HG02759 (cell line): ENCODE data around the gene TCP11.

ENCODE experiments used
- ATAC-seq: cut with Tn5 transposase; IDR thresholded peaks from one replicate; pipeline ENCODE4 v1.9.1; 2021; ENCODE audit warnings: mild to moderate bottlenecking, moderate library complexity; ENCODE audit not compliant: unreplicated experiment

Gene TCP11

DNA sequence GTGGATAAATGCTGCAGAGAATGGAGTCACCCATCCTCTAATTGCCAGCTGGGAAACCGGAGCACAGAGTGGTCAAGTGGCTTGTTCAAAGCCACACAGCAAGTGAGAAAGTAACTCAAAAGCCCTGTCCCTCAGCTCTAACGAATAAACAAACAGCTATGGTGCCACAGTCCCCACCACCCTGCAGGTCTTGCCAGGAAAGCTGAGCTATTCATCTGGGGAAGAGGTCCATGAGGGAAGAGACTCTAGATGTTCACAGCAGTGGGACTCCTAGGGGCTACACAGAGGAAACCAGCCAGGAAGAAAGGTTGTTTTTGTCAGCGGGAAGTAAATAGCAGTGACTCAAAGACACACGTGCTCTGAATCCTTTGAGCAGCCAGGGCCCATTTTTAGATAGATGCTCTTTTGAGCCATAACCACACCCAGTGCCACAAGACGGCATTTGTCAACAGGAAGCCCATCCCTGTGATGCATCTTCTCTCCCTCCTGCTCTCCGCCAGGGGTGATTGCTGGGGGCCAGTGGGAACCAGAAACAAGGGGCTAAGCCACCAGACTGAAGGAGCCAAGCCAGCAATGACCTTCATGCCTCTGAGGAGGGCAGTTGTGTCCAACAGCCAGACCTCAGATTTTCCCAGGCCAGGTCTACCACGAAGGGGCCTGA is 32.4 kb upstream of the TCP11 start:
- ATAC-seq = no peak

- ATAC-seq = no peak
Observed at GRCh38 chr6:35173044-35173426, 31.9 kb upstream of the TCP11 start.

DNA sequence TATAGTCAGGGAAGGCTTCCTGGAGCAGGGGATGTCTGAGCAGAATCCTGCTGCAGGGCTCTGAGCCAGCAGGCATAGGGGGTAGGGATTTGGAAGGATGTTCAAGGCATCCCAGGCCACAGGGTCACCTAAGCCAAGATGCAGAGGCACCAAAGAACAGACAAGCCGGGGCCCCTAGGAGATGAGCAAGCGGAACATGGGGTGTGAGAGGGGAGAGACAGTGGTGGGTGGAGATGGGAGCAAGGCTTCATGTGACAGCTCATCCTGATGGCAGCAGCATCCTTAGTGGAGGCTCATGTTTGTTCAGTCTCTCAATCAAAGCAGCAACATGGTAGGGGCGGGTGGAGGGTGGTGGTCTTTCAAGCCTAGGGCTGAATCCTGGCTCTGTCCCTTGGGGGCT is 29.8 kb upstream of the TCP11 start:
- no peak for ATAC-seq

DNA sequence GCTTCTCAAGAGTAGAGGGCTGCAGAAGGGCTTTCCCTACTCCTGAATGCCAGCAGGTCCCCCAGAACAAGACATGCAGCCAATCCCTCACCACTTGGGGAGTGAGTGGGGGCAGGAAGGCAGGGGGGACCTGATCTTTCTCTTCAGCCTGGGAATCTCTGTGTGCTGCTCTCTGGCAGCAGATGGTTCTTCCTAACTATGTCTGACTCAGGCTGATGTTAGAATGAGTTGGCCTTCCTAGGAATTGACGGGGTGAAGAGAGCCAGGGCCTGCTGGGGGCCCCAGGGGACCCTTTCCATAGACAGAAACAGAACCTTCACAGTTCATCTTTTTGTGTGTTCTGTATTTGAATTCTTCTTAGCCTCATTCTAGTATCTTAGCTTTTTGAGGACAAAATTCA is 29.0 kb upstream of the TCP11 start:
- no peak for ATAC-seq

DNA sequence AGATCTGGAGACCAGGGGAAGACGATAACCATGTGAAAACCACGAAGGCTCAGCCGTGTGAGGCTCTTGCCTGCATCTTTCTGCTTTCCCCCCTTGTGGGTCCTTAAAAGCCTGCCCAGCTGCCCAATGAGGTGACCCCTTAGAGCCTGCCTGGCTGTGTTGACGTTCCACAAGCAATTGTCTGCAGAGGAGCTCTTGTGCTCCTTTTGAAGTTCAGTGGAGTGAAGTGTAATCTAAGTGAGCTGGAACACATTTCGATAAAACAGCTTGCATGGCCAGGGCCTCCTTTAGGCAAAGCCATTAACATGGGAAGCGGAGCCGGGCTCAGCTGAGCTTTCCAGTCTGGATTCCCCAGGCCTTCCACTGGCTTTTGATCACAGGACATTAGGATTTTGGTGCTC is 27.3 kb upstream of the TCP11 start:
- ATAC-seq = no peak

- no peak for ATAC-seq
Observed at GRCh38 chr6:35167505-35167904, 26.4 kb upstream of the TCP11 start.

DNA sequence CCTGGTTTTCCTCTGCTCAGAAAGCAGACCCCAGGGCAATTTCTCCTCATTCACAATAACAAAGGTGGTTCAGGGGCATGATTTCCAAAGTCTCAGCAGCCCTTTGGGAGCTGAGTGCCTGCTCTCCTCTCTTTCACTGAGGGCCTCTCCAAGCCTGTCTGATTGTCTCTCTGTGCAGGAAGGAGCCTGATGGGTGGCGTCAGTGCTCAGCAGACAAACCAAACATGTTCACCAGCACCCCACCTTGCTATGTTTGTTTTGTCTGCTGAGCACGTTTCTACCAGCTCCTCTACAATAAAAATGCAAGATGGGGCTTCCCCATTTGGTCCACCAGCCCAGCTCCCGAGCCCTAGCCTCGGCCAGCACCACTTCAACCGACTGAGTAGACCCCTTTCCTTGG is 25.4 kb upstream of the TCP11 start:
- ATAC-seq = no peak

- ATAC-seq = no peak
Observed at GRCh38 chr6:35166116-35166515, 25.0 kb upstream of the TCP11 start.

DNA sequence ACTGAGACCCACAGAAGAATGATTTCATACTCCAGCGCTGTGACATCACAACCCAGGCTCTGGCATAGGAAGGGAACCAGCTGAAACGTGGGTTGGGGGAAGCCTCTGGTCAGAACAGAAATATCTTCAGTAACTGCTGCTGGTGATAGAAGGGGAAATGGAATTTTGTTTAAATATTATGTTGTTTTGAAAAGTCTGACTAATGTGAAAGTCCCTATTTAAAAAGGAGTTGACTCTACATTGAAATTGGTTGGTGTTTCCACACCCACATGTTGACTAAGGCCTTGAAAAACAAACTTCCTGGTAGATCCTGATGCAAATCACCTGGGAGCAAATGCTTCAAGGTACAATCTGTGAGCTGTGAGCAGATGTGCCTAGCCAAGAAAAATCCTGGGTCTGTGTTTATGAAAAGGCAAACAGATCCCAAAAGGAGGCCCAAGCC is 24.5 kb upstream of the TCP11 start:
- no peak for ATAC-seq

DNA sequence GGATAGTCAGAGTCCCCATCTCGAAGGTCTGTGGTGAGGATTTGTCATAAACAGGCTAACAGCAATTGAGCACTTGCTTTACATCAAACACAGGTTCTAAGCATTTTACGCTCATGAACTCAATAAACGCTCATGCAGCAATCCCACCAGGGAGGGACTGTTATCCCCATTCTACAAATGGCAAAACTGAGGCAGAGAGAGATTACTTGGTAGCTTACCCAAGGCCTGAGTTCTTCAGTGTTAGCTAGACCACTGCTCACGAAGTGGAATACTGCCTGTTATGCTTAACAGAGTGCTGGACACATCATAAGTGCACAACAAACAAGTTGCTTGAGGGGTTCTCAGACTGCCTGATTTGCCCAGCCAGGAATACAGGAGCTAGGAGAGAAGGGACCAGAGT is 23.7 kb upstream of the TCP11 start:
- no peak for ATAC-seq

GRCh38 chr6:35164277-35164676 is 23.1 kb upstream of the TCP11 start:
- ATAC-seq = no peak

DNA sequence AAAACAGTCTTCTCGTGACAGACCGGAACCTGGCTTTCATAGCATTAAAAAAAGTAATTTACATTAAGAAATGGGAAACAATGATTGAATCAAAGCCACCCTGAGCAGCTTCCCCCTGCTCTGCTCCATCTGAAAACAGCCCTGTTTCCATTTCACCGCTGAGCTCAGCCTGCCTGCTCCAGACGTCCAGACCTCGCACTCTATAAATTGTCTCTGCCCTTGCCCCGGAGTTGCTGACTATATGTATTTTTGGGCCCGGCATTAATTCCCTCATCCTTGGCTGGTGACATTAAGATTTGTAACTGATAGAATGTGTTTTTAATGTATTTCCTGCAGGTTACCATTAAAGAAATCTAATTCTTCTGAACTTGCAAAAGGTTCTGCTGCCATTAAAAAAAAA is 22.7 kb upstream of the TCP11 start:
- no peak for ATAC-seq

GRCh38 chr6:35161776-35162607 is 20.9 kb upstream of the TCP11 start:
- ATAC-seq = no peak

GRCh38 chr6:35161266-35161665 is 20.1 kb upstream of the TCP11 start:
- no peak for ATAC-seq

DNA sequence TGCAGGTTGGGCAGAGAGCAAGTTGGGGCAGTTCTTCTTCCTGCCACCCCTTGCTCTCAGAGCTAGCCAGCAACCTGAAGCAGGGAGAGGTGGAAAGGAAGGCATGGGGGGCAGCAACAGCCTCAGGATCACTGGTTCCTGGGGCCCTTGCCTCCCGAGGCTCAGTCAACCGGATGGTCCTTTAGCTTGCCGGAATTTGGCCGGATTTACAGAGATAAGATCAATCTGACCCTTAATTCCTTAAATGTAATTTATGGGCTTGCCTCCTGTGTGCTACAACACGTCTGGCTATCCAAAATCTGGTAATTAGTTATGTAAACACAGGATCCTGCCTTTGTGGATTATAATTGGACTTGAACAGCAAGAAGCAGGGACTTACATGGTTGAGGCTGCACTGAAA is 19.5 kb upstream of the TCP11 start:
- ATAC-seq = no peak

DNA sequence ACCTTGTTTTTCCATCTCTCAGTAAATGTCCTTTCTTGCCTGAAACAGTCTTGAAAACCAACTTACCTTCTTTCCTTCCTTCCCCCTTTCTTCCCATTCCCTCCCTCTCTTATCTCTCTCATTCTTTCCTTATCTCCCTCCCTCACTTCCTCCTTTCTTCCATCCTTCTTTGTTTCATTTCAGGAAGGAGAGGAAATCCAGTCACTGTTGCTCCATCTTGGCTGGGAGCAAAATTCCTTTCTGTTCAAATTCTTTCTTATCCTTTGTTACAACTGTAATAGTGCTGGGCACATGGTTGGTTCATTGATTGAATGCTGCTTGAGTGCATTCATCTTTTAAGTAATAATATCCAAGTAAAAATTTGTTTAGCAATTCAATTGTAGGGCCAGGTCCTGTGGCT is 17.4 kb upstream of the TCP11 start:
- no peak for ATAC-seq

GRCh38 chr6:35154947-35155346 is 13.8 kb upstream of the TCP11 start:
- ATAC-seq = no peak

- no peak for ATAC-seq
Observed at GRCh38 chr6:35154262-35154661, 13.1 kb upstream of the TCP11 start.

GRCh38 chr6:35152067-35152707 is 11.0 kb upstream of the TCP11 start:
- ATAC-seq = no peak

GRCh38 chr6:35151466-35151865 is 10.3 kb upstream of the TCP11 start:
- ATAC-seq = no peak

GRCh38 chr6:35149891-35150566 is 8.9 kb upstream of the TCP11 start:
- no peak for ATAC-seq
